Umbilical cord (tissue), 2 donors: ENCODE data around the gene LEF1. TPM values are rescaled to one million over a fixed set of nuclear protein-coding genes. Genes with fewer than 3 reads are reported as not detected.

Experiments
- DNase-seq: peaks from one replicate; pipeline ENCODE4 v3.0.0-alpha.2; 2015; ENCODE audit warnings: low spot score
- total RNA-seq: library from RNA; depleted of rRNA; stranded (reverse); fragments of >200 nt; gene quantifications from one replicate; pipeline ENCODE4 v1.2.3, GENCODE V29; 2014; ENCODE audit warnings: low replicate concordance; ENCODE audit not compliant: insufficient read depth

Gene LEF1
- total RNA-seq, 1 donor from 2014 or later = 15.9 TPM

DNA sequence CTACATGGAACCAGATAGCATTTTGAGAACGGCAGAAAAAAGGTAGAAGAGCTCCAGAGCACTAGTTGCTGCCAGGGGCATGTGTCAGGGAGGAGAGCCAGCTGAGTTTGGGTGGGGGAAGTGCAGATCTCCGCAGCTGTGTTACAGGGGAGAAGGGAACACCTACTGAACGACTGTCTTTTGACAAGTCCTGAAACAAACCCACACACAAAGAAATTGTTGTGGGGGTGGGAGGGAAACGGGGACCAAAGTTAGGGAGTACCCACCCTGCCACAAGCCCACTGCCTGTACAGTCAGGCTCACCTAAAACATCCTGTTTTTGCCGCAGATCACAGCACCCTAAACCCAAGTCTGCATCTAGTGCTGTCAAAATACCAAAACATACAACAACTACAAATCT lies 55.5 kb downstream of the LEF1 start:
- peak; percentile 57 for DNase-seq

GRCh38 chr4:108111781-108112180 lies 57.0 kb downstream of the LEF1 start:
- DNase-seq = no peak

GRCh38 chr4:108110450-108110849 lies 58.3 kb downstream of the LEF1 start:
- DNase-seq = no peak

DNA sequence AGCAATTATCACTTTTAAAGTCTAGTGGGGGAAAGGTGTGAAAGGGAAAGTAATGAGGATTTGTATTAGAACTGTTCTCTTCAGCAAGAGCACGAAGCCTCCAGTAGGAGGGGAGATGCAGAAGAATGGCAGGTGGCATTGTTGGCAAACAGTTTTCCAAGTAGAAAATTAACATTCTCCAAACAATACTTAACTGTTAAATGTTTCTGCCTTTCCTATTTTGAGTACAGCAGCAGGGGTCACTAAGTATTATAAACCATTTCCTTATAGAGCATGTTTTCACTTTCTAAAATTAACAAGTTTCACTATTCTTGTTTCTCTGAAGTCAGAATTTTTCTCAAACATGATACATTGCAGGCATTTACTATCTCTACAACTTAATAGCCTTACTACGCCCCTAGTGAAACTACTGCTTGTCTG lies 58.7 kb downstream of the LEF1 start:
- DNase-seq = no peak

- no peak for DNase-seq
These were observed 59.6 kb downstream of the LEF1 start for GRCh38 chr4:108109111-108109510.

GRCh38 chr4:108107729-108108382 lies 60.9 kb downstream of the LEF1 start:
- DNase-seq = no peak

DNA sequence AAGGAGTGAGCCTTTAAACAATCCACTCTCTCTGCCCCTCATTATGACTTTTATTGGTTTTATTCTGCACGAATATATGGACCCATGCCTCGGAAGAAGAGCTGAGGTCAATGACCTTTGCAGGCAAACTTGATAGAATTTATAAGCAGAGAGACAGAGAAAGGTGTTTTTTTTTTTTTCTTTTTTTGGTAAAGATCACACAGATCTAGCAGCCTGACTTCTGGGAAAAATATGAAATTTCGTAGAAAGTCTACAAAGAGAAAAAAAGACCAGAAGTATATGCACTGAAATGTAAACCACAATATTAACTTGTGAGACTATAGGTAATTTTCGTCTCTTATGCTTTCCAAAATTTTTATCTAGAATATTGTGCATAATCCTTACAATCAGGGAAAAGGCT lies 61.6 kb downstream of the LEF1 start:
- no peak for DNase-seq

GRCh38 chr4:108106186-108106585 lies 62.5 kb downstream of the LEF1 start:
- DNase-seq = no peak

- no peak for DNase-seq
These were observed 65.5 kb downstream of the LEF1 start for GRCh38 chr4:108103099-108103862.

GRCh38 chr4:108100827-108101226 lies 67.9 kb downstream of the LEF1 start:
- DNase-seq = no peak

- DNase-seq = no peak
These were observed 68.9 kb downstream of the LEF1 start for GRCh38 chr4:108099838-108100237.

- no peak for DNase-seq
These were observed 70.7 kb downstream of the LEF1 start for GRCh38 chr4:108097990-108098553.

GRCh38 chr4:108094923-108095482 lies 73.7 kb downstream of the LEF1 start:
- DNase-seq = no peak

GRCh38 chr4:108094131-108094530 lies 74.6 kb downstream of the LEF1 start:
- no peak for DNase-seq

DNA sequence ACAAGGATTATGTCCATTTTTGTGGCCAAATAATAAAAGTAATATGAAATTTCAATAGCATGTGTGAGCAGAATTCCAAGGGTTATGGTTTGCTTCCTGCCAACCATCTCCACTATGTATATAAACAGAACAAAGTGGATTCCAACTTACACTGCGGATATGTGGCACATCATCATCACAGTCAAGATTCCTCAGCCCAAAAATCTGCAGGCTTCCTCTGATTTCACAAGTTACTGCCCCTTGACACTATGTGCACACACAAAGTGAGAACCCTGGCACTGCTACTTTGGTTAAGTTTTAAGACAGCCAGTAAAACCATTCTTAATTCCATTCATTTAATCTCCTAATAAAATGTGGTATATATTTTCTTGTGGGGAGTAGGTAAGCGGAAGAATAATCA lies 76.4 kb downstream of the LEF1 start:
- DNase-seq = no peak

- DNase-seq = no peak
These were observed 81.3 kb downstream of the LEF1 start for GRCh38 chr4:108087293-108087967.

- no peak for DNase-seq
These were observed 87.5 kb downstream of the LEF1 start for GRCh38 chr4:108081256-108081655.

- DNase-seq = no peak
These were observed 88.0 kb downstream of the LEF1 start for GRCh38 chr4:108080747-108081146.

- no peak for DNase-seq
These were observed 90.6 kb downstream of the LEF1 start for GRCh38 chr4:108078024-108078733.

GRCh38 chr4:108072300-108072699 lies 96.4 kb downstream of the LEF1 start:
- DNase-seq = no peak

GRCh38 chr4:108070775-108071174 lies 98.0 kb downstream of the LEF1 start:
- DNase-seq = no peak
